GM19395 (cell line): ENCODE results near the gene FERD3L.
"Not testable (repeated sequence)": the region's sequence is repeated elsewhere in the genome, so short reads cannot be mapped to it uniquely, and the experiment has no call there.

ENCODE experiments used
- ATAC-seq: cut with Tn5 transposase; IDR thresholded peaks from one replicate; pipeline ENCODE4 v1.9.1; 2021; ENCODE audit warnings: mild to moderate bottlenecking, moderate library complexity; ENCODE audit not compliant: unreplicated experiment

FERD3L gene

GRCh38 chr7:19144661-19145433, at the start of gene FERD3L:
Gene FERD3L, minus strand, starts transcription at chr7:19145421. Its CDS starts 59 bp downstream, at chr7:19145362.
- ATAC-seq, result no peak

- not testable (repeated sequence) for ATAC-seq
Observed at GRCh38 chr7:19194417-19194816, 49.2 kb upstream of the FERD3L start.

GRCh38 chr7:19181634-19182033, 36.4 kb upstream of the FERD3L start:
- no peak for ATAC-seq

- ATAC-seq, result no peak
Observed at GRCh38 chr7:19178595-19178994, 33.4 kb upstream of the FERD3L start.

- ATAC-seq, result no peak
Observed at GRCh38 chr7:19177269-19177668, 32.0 kb upstream of the FERD3L start.

- ATAC-seq, result no peak
Observed at GRCh38 chr7:19175241-19175640, 30.0 kb upstream of the FERD3L start.

GRCh38 chr7:19161671-19162070, 16.4 kb upstream of the FERD3L start:
- no peak for ATAC-seq

GRCh38 chr7:19146699-19147098, 1.5 kb upstream of the FERD3L start:
- no peak for ATAC-seq

- ATAC-seq, result no peak
Observed at GRCh38 chr7:19145434-19146115, 354 bp upstream of the FERD3L start.

GRCh38 chr7:19143881-19144574, 1.2 kb downstream of the FERD3L start:
- ATAC-seq, result no peak

- no peak for ATAC-seq
Observed at GRCh38 chr7:19139706-19140327, 5.4 kb downstream of the FERD3L start.

GRCh38 chr7:19133886-19134285, 11.3 kb downstream of the FERD3L start:
- ATAC-seq, result no peak

- no peak for ATAC-seq
Observed at GRCh38 chr7:19133390-19133789, 11.8 kb downstream of the FERD3L start.

GRCh38 chr7:19128856-19129255, 16.4 kb downstream of the FERD3L start:
- ATAC-seq, result no peak

- ATAC-seq, result no peak
Observed at GRCh38 chr7:19121977-19122588, 23.1 kb downstream of the FERD3L start.

- ATAC-seq, result no peak
Observed at GRCh38 chr7:19119870-19120486, 25.2 kb downstream of the FERD3L start.

GRCh38 chr7:19119372-19119771, 25.8 kb downstream of the FERD3L start:
- no peak for ATAC-seq

GRCh38 chr7:19118636-19119371, 26.4 kb downstream of the FERD3L start:
- ATAC-seq, result no peak

- no peak for ATAC-seq
Observed at GRCh38 chr7:19117870-19118608, 27.2 kb downstream of the FERD3L start.
